Prostate gland (tissue), 2 donors: ENCODE results near the gene MELTF.

Source experiments
- POLR2A ChIP-seq: fragments of 450-650 bp; IDR thresholded peaks from one replicate; pipeline ENCODE4 v1.6.1; 2016; ENCODE audit warnings: antibody characterized with exemption, mild to moderate bottlenecking
- TF ChIP-seq, protein P1 (sequence below), 4 experiments: fragments of 200-600 bp in 2 of 4; fragments of 450-650 bp in 2 of 4; sonication (generic) in 2 of 4; IDR thresholded peaks; 1 replicate in 3 of 4; 2 replicates in 1 of 4; pipeline ENCODE4 v1.5.1; 2016 to 2019; ENCODE audit warnings: antibody characterized with exemption in 4 of 4, mild to moderate bottlenecking in 2 of 4, moderate library complexity in 2 of 4

DNA sequence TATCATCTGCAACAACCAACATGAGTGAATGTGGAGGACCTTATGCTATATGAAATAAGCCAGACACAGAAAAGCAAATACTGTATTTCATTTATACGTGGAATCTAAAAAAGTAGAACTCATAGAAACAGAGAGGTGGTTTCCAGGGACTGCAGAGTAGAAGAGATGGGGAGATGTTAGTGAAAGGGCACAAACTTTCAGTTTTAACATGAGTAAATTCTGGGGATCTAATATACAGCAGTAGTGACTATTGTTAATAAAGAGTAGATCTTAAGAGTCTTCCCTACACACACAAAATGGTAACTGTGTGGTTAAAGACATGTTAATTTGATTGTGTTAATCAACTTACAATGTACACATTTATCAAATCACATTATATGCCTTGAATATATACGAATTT is 20.9 kb upstream of the MELTF start:
- TF ChIP-seq, protein P1, sequence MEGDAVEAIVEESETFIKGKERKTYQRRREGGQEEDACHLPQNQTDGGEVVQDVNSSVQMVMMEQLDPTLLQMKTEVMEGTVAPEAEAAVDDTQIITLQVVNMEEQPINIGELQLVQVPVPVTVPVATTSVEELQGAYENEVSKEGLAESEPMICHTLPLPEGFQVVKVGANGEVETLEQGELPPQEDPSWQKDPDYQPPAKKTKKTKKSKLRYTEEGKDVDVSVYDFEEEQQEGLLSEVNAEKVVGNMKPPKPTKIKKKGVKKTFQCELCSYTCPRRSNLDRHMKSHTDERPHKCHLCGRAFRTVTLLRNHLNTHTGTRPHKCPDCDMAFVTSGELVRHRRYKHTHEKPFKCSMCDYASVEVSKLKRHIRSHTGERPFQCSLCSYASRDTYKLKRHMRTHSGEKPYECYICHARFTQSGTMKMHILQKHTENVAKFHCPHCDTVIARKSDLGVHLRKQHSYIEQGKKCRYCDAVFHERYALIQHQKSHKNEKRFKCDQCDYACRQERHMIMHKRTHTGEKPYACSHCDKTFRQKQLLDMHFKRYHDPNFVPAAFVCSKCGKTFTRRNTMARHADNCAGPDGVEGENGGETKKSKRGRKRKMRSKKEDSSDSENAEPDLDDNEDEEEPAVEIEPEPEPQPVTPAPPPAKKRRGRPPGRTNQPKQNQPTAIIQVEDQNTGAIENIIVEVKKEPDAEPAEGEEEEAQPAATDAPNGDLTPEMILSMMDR (IDR thresholded peaks at IDR 0.05): no peak
- no peak for TF ChIP-seq POLR2A
